NCI-H1092 (cell line): ENCODE measurements around the gene C20orf204.

ENCODE experiments used
- DNase-seq: peaks from one replicate; lab custom pipeline; 2025; lab: John Stamatoyannopoulos, UW

Gene C20orf204

GRCh38 chr20:64042054-64042781, 6.2 kb downstream of the C20orf204 start:
- DNase-seq: no peak

- no peak for DNase-seq
These were observed 7.8 kb downstream of the C20orf204 start for GRCh38 chr20:64043768-64044167.

- DNase-seq: no peak
These were observed 8.7 kb downstream of the C20orf204 start for GRCh38 chr20:64044484-64045247.

GRCh38 chr20:64045346-64046011, 9.5 kb downstream of the C20orf204 start:
- no peak for DNase-seq

DNA sequence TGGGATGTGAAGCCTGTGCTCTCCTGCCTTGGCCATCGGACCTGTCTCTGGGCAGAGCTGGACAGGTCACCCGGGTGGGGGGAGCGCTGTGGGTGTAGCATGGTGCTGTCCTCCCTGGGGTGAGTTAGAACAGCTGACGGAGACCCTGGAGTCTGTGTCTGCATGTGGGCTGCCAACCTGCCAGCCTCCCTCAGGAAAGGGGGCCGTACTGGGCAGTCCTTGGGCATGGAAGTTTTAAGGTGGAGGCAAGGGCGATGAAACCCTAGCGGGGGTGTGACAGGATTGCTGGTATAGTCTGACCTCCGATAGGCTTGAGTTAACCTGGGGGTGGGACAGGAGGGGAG, 11.0 kb downstream of the C20orf204 start:
- no peak for DNase-seq

- no peak for DNase-seq
These were observed 12.0 kb downstream of the C20orf204 start for GRCh38 chr20:64047968-64048401.

GRCh38 chr20:64048402-64049044, 12.5 kb downstream of the C20orf204 start:
- DNase-seq: no peak

DNA sequence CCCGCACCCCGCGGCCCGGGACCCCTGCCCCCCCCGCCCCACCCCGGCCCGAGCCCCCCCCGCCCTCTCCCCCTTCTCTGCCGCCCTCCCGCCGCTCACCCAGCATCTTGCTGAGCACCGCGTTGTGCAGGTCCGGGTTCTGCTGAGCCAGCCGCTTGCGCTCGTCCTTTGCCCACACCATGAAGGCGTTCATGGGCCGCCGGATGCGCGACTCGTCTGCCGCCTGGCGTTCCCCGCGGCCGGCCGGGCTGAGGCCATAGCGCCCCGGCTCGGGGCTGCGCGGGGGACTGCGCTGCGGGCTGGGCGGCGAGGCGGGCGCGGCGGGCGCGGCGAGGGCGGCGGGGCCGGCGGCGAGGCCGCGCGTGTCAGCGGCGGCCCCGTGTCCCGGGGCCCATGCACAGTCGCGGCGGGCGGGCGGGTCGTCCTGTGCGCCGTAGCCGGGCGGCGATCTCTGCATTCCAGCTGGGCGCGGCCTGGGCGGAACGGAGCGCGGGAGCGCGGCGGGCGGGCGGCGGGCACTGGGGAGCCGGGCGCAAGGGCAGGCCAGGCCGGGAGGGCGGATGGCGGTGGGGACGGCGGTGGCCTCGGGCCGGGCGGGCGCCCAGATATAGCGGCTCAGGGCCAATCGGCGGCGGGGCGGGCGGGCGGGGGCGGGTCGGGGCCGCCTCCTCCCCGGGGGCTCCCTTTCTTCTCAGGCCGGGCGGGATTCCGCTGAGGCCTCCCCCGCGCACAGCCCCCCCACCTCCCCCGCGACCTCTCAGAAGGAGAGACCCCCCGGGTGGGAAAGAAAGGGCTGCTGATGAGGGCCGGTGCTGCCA, 13.3 kb downstream of the C20orf204 start, which contains the start of gene SOX18:
SOX18 (minus strand) TSS at position 580 of the 818 bp plus-strand sequence; CDS start at position 457, 123 bp downstream.
- no peak for DNase-seq

DNA sequence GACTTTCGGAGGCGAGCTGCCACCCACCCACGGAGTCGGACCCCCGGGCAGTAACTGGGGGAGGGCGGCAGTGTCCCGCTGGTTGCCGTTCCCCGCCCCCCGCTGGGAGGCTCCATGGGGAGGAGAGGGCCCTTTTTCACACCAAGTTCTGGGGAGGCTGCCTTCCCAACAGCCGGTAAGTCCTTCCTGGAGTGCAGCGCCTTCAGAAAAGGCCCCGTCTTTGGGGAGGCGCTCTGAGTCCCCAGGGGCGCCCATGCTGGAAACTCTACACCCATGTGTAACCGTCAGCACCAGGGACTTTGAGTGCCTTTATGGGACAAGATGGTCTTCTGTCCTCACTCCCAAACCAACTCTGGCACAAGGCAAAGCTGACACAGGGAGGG, 13.9 kb downstream of the C20orf204 start:
- no peak for DNase-seq

- DNase-seq: no peak
These were observed 14.5 kb downstream of the C20orf204 start for GRCh38 chr20:64050261-64051032.

- no peak for DNase-seq
These were observed 15.1 kb downstream of the C20orf204 start for GRCh38 chr20:64051033-64051452.

DNA sequence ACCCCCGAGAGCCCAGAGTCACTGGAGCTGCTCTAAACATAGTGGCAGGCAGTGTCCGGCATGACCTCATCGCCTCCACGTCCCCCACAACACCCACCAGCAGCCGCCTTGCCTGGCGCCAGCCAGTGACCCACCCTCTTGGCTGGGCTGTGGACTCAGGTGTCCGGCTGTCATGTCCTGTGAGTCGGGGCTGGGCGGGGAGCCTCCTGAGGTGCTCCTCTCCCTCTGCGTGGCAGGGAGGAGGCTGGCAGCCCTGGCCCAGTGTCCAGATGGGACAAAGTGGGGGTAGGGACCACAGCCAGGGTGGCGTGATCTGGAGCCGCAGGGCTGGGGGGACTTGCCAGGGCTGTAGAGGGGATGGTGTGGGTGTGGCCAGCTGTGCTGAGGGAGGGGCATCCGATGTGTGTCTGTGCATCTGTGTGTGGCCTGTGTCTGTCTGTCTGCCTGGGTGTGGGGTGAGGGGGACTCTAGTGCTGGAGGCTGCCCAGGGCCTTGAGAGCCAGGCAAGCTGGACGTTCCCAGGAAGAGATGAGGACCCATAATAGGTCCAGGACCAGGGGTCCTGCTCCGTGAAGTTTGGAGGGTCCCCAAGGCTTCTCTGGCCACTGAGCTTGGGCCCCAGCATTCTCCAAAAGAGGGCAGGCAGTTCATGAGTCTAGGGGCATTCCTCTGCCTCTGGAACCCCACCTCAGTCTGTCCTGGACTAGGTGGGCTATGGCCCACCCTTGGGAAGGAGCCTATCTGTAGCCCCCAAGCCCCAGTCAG, 15.8 kb downstream of the C20orf204 start:
- no peak for DNase-seq

DNA sequence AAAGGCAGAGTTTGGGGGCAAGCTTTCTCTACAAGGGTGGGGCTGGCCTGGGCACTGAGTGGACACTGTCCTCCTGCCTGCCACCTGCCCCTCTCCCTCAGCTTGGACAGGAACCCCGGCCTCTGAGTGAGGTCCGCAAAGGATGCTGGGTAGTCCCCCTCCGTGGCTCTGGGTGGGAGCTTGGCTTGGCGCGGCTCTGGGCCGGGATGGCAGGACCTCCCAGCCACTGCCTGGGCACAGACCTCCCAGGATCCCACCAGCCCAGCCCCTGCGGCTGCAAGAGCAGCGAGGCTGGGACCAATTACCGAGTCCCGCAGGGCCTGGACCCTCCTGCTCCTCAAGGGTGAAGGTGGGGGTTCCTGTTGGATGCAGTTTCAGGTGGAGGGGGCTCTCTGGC, 16.3 kb downstream of the C20orf204 start:
- no peak for DNase-seq

DNA sequence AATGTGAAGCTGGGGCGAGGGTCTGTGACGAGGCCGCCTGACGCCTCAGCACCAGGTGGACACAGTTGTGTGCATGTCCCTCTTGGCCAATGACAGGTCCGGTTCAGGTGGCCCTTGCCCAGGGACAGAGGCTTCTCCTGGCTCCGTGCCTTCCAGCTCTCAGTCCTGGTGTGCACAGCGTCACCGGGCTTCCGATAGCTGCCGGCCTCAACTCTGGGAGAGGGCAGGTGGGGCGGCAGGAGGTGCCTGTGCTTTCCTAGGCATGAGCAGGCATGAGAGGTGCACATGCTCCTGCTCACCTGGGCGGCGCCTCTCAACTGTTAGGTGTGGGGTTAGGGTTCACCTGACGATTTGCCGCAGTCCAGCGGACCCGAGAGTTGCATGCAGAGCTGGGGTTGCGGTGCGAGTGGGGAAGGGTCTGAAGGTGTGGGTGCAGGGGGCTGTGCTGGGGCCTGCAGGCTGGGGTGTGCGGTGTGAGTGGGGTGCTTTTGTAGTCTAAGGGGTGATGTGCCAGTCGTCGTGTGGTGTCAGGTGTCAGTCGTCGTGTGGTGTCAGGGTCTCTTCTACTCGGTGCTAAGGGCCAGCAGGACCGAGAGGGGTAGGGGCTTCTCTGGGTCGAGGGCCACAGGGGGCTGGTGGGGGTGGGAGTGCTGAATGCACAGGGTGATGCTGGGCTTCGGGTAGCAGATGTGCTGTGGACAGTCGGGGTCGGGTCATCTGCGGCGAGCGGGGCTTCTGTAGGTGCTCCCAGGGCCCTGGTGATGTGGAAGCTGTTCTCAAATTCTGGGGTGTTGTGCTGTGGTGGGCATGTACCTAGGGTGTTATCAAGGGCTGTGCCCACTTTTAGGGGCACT, 17.2 kb downstream of the C20orf204 start:
- DNase-seq: no peak

- DNase-seq: no peak
These were observed 18.1 kb downstream of the C20orf204 start for GRCh38 chr20:64053841-64054661.

GRCh38 chr20:64055396-64055892, 19.5 kb downstream of the C20orf204 start:
- DNase-seq: no peak

GRCh38 chr20:64055893-64056638, 20.1 kb downstream of the C20orf204 start:
- DNase-seq: no peak
